GM18498 (cell line): ENCODE data around the gene NRIP1.
"Not testable (repeated sequence)": the region's sequence is repeated elsewhere in the genome, so short reads cannot be mapped to it uniquely, and the experiment has no call there.

Experiments used
- ATAC-seq: cut with Tn5 transposase; IDR thresholded peaks from one replicate; pipeline ENCODE4 v1.9.1; 2021; ENCODE audit warnings: mild to moderate bottlenecking, moderate library complexity; ENCODE audit not compliant: unreplicated experiment

The NRIP1 gene

DNA sequence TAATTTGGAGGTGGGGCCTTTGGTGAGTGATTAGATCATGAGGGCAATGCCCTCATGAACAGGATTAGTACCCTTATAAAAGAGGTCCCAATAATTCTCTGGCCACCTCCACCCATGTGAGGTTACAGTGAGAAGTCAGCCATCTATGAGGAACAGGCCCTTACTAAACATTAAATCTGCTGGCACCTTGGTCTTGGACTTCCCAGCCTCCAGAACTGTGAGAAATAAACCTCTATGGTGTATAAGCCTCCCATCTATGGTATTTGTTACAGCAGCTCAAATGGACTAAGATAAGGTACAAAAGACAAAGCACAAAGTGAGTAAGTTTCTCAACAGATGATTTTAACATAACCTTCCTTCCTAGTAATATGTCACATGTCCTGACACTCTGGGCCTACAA lies 22.3 kb downstream of the NRIP1 start:
- no peak for ATAC-seq

DNA sequence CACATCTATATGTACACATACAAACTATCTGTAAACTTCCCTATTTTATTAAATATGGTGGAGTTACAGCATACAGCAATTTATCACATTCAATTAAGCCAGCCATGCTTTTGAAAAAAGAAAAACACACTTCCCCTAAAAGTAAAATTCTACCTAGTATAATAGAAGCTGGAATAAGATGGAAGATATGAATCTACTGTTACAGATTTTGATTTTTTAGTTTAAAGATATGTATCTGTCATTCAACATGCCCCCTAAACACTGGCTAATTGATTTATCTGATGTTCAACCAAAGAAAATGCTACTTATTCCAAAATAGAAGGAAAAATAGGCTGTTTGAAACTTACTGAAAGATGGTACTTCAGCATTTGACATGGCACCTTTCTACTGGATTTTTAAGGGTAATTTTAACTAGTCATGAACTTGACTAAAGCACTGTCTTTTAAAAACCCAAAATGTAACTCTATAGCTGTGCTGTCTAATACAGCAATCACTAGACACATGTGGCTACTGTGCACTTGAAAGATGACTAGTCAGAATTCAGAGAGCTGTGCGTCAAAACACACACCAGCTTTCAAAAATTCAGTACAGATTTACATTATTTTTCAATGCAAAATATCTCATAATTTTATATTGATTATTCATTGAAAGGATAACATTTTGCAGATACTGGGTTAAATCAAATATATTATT lies 25.0 kb downstream of the NRIP1 start:
- ATAC-seq, result no peak

DNA sequence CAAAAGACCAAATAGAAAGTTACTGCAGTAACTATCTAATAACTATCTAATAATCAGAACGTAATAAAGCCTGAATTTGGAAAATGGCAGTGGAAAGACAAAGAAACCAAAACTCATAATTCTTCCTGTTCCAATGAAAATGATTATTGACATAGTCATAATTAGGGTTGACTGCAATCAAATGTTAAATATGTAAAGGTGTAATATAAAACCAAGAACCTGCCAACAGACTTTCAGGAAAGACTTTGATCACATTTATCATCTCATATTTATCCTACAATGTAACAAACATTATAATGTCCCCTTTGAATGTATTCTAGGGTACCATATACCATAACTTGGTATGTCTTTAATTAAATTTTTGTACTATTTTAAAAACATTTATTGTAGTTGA lies 26.9 kb downstream of the NRIP1 start:
- ATAC-seq, result no peak

DNA sequence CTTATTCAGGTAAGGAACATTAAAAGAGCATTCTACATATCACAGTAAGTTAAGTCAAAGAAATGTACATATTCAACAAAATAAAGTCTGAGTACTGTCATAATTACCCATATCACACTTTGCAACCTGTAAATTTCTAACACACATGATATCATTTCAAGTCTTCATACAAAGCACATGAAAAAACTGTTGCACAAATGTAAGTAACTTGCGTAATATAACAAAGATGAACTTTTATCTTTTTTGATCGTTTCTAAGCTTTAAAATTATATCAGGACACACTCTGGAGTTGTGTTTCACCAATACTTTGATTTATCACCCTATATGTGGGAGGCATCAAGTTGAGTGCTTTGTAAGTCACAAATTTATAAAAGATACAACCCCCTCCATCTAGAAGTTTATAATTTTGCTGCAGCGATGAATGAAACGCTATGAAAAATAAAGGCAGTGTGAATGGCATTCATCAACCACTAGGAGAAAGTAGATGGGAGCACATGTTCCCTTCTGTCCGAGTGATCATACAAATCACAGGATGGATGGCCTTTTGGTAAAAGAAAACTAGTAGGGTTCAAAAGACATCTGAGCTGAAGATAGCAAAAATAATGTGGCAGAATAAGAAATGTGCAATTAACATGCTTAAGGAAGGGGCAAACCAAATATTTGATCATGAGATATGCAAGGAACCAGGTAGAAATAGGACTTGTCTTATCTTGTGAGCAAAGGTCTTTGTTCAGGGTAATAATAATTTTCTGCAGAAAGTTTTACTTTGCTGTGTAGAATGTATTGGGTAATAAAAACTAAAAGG lies 27.5 kb downstream of the NRIP1 start:
- no peak for ATAC-seq

DNA sequence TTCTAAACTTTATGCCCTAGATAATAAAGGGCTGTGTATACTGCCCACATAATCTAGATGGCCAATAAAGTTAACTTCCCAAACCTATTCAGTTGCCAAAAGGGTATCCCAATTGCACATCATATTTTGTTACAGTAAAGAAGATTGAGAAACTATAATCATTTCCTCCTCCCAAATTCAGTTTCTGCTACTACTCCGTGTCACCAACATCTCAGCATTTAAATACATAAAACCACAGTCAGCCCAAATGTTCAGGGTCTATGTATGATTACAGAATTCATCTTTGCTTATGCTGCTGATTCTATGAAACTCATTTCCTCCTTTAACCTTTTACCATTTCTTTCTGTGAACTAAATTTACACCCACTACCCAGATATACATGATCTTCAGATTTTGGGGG lies 28.6 kb downstream of the NRIP1 start:
- ATAC-seq, result no peak

DNA sequence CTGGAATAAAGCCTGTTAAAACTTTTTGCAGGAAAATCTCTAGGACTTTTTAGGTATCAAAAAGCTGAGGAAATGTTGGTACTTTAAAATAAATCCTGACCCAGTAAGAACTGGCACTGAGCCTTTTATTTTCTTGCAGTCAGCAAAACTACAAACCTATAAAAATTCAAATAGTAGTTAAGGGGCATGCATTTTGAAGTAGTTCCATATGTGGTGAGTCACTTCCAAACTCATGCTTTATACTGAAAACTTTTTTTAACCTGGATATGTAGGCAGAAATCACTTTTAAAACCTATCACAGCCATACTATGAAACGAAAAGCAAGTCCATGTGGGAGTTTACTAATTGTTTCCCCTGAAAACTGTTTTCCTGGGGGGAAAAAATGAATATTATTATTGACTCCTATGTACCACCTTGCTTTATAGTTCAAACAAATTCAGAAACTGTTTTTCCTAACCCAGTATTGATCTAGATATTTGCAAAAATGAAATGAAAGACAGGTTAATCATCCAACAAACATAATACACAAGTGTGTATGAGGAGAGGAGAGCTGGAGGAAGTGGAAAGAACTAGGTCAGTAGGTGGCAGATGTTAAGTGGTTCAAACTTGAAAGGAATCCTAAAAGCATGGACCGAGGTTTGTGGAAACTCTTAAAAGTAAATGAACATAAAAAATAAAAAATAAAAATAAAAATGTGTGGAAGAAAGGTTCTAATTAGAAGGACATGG lies 30.5 kb downstream of the NRIP1 start:
- no peak for ATAC-seq

DNA sequence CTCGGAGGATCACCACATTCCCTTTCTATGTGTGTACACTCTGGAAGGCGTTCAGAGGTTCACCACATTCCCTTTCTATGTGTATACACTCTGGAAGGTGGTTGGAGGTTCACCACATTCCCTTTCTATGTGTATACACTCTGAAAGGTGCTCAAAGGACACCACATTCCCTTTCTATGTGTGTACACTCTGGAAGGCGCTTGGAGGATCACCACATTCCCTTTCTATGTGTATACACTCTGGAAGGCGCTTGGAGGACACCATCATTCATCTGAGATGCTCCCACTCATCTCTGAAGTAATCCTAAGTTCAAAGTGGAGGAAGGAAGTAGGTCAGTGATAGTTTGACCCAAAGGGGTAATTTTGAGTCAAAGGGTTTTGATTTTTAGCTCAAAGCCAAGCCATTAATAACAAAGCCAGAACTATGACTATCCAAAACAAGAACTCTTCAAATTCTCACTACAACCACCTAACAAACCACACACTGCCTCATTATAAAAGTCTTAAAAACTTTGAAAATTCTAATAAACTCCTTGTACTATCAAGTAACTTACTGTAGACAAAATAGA lies 32.9 kb downstream of the NRIP1 start:
- ATAC-seq, result no peak

DNA sequence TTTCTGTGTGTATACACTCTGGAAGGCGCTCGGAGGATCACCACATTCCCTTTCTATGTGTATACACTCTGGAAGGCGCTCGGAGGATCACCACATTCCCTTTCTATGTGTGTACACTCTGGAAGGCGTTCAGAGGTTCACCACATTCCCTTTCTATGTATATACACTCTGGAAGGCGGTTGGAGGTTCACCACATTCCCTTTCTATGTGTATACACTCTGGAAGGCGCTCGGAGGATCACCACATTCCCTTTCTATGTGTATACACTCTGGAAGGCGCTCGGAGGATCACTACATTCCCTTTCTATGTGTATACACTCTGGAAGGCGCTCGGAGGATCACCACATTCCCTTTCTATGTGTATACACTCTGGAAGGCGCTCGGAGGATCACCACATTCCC lies 33.4 kb downstream of the NRIP1 start:
- not testable (repeated sequence) for ATAC-seq

DNA sequence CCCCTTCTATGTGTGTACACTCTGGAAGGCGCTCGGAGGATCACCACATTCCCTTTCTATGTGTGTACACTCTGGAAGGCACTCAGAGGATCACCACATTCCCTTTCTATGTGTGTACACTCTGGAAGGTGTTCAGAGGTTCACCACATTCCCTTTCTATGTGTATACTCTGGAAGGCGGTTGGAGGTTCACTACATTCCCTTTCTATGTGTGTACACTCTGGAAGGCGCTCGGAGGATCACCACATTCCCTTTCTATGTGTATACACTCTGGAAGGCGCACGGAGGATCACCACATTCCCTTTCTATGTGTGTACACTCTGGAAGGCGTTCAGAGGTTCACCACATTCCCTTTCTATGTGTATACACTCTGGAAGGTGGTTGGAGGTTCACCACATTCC lies 33.9 kb downstream of the NRIP1 start:
- ATAC-seq, result not testable (repeated sequence)

DNA sequence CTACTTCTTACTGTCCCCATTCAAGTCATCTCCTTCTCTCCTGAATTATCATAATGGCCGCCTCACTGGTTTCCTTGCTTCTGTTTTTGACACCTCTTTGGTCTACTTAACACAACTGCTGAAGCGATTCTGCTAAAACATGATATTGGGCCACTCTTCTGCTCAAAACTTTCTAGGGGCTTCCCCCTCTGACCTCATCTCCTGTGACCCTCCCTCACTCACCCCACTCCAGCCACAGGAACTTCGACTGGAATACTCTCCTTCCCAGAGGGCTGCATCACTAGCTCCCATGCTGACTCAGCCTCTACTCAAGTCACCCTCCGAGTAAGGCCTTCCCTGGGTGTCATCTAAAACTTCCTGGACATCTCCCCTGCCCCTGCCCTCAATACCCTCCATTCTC lies 35.7 kb downstream of the NRIP1 start:
- ATAC-seq, result peak; percentile 54

DNA sequence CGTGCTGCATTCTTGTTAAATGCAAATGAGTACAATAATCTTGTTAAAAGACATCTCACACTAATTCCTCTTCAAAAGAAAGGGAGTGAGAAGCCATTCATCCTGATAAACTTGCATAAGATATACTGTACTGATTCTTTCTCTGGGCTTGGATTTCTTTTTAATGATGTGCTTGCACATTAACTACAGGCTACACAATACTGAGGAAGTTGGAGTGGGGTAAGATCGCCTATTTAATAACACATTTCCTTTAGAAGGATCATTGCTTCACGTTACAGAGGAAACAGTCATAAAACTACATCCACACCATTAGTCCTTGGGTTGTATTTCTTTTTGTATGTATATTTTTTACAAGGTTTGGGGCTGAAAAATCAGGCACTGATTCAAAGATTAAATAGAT lies 36.6 kb downstream of the NRIP1 start:
- ATAC-seq, result no peak

DNA sequence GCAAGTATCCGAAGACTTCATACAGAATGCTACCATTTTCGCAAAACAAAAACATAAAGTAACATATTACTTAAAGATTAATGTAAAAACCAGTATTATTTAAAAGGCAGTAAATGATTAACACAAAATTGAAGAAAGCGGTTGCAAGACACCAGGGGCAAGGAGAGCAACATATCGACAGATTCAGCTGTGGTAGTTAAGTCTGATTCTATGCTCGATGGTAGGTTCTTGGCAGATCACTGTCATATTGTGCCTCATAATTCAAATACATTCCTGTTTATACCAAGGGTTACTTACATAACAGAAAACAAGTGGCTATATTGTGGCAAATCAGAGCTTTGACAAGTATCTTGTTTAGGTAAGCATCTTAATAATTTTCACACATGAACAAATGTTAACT lies 37.7 kb downstream of the NRIP1 start:
- no peak for ATAC-seq

DNA sequence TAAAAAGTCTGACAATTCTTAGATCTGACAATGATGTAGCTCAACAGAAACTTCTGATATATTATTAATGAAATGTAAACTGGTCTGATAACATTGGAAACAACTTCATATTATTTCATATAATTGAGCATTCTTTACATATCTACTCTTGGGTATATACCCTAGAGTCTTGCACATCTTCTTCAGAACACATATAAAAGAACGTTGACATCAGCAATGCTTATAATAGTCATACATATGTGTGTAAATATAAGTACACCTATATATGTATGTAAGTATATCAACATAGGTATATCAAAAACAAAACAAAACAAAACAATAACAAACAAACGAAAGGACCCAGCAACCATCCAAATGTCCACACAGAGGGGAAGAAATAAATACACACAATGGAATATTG lies 38.4 kb downstream of the NRIP1 start:
- no peak for ATAC-seq

DNA sequence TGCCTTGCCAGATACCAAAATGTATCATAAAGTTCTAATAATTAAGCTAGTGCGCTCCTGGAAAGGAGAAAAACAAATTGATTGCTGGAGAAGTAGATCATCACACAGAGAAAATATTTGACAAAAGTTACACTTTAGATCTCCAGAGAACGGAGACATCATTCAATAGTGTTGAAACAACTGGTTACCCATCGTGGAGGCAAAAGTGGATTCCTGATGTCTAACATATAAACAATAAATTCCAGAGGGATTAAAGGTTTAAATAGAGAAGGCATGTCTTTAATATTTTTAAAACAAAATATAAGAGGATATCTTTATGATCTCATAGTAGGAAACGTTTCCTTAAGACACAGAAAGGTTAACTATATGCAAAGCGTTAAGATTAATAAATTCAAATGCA lies 41.0 kb downstream of the NRIP1 start:
- no peak for ATAC-seq

DNA sequence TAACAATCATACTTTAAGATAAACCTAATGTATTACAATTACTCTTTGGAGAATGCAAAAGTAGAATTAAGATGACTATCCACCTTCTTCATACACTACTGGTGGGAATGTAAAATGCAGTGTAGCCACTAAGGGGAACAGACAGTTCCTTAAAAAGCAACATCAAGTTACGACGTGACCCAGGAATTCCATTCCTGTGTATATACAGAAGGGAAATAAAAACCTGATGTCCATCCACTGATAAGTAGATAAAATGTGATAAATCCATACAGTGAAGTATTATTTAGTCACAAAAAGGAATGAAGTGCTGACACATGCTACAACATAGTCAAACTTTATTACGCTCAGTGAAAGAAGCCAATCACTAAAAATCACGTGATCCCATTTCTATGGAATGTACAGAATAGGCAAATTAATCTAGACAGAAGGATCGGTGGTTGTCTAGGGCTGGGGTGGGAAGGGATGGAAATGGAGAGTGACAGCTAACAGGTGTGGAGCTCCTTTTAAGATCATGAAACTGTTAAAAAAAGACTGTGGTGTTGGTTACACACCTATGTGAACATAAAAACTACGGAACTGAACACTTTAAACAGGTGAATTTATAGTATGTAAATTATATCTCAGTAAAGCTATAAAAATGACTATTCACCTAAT lies 42.1 kb downstream of the NRIP1 start:
- no peak for ATAC-seq

DNA sequence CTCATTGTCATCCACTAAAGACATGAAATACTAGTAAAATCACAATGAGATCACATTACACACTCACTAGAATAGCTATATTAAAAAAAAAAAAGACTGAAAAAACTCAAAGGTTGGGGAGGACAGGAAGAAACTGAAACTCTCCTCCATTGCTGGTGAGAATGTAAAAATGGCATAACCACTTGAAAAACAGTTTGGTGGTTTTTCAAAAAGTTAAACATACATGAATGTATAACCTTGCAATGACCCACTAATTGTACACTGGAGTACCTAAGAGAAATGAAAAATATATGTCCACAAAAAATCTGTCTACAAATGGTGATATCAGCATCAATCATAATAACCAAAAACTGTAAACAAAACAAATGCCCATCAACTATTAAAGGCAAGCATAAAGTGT lies 44.0 kb downstream of the NRIP1 start:
- ATAC-seq, result no peak

DNA sequence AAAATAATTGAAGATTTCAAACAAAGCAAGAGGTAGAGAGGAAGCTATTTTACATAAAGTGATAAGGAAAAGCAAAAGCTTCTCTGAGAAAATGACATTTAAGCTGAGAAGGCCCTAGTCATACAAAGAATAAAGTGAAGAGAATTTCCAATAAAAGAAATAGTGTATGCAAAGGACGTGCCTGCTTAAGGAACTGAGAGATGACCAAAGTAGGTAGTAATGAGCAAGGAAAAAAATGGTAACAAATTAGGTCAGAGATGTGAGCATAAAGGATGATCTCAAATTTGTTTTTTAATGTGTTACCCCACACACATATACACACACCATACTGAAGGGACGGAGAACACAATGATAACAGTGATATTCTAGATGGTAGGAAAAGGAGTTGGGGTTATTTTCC lies 46.4 kb downstream of the NRIP1 start:
- no peak for ATAC-seq

DNA sequence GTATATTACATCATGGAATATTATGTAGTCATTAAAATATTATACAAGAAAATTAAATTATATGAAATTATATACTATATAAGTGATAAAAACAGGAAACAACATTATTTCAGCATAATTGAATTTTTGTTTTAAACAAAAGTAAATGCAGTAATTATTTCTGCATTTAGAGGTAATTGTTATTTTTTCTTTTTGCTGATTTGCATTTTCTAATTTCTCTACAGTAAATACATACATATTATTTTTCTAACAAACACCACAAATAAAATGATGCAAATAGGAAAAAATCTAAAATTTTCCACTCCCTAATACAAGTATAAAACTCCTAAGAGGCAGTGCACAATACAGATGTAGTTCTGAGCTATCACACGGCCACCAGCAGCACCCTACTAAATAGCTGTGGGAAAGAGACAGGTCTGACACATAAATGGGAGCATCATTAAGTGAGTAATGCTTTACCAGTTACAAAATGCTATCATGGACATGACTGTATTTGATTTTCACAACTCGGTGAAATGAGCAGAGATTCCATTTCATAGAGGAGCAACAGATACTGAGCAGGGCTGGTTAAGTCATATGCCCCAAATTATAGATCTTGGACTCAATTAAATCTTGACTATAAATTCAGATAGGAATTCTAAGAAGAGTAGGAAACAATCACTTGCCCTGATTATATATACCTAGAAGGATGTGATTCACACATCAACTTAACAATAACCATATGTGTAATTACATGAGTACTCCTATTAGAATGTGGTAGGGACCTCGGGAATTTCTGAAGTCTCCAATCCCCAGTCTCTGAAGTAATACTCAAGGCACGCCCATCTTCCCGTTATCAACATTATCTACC lies 49.0 kb downstream of the NRIP1 start:
- ATAC-seq, result no peak

DNA sequence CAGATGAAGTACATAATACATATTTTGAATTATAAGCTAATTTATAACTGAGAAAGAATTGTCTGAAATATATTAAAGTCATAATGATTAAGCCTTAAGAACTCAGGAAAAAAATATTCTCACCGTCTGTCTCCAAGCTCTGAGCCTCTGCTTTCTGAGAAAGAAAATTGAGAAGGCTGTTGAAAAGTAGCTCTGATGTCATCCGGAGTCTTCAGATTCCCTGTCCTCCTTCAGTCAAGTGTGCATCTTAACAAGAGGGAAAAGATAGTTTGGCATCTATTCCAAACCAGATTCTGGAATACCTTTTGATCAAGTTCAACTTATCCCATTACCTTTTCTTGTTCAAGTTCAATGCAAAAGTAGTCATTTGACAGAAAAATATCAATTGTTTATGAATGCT lies 50.6 kb downstream of the NRIP1 start:
- no peak for ATAC-seq

DNA sequence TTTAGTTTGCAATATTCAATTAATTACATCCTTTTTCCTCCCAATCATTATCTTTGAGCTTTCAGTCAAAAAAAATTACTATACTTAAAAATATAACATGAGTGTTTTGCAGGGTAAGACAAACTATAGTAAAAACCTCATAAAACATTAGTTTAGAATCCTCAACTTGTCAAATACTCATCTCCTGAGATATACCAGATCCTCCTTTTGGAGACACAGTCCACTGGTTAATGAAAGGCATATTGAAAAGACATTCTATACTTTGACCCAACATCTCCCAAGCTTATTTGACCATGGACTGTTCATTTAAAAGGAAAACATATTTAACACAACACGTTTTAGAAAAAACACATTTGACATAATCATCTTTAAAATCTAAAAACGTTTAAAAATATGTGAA lies 52.8 kb downstream of the NRIP1 start:
- ATAC-seq, result no peak
